H1 (cell line): ENCODE results near the gene NXPH1. TPM values are rescaled to one million over a fixed set of nuclear protein-coding genes. Genes with fewer than 3 reads are reported as not detected.
A peak's percentile ranks its signal among the peaks of the same experiment; 100 is the strongest.

Experiments
- CTCF ChIA-PET: fragments of 300-600 bp; sonication (Branson Sonifier 250); formaldehyde crosslinking; loops from one replicate; lab custom pipeline; 2021; ENCODE audit not compliant: partially characterized antibody; lab: Charles Lee
- POLR2A ChIA-PET: fragments of 300-600 bp; sonication (Branson Sonifier 250); formaldehyde crosslinking; loops from one replicate; lab custom pipeline; 2021; ENCODE audit warnings: inconsistent platforms; ENCODE audit not compliant: partially characterized antibody; lab: Charles Lee
- DNase-seq, 2 experiments: peaks; one replicate each; pipeline versions ENCODE4 v3.0.0 to v3.0.0-alpha.2; 2010 to 2022; ENCODE audit warnings: low spot score in 2 of 2, low read depth in 1 of 2, mixed read lengths in 1 of 2
- FAIRE-seq: peaks from 2 replicates; lab custom pipeline; 2011; peaks lifted over from hg19 to GRCh38; lab: Jason Lieb, UNC
- H2AFZ ChIP-seq: 2 replicates; pipeline ENCODE4 v1.8.1; 2012; ENCODE audit warnings: low read length, inconsistent platforms
- H2AK5ac ChIP-seq: 2 replicates; pipeline ENCODE4 v1.6.1; 2013; ENCODE audit warnings: low read depth, low read length
- H2BK120ac ChIP-seq: replicated peaks from 2 replicates; pipeline ENCODE3; 2013; ENCODE audit warnings: low read depth, low read length, inconsistent platforms
- H2BK12ac ChIP-seq: 2 replicates; pipeline ENCODE4 v1.6.1; 2013; ENCODE audit warnings: low read depth, low read length
- H2BK15ac ChIP-seq: 2 replicates; pipeline ENCODE4 v1.6.1; 2013; ENCODE audit warnings: low read length
- H2BK20ac ChIP-seq: 2 replicates; pipeline ENCODE4 v1.6.1; 2013; ENCODE audit warnings: low read length
- H2BK5ac ChIP-seq: 2 replicates; pipeline ENCODE4 v1.6.1; 2013; ENCODE audit warnings: low read depth, low read length
- H3K14ac ChIP-seq: 2 replicates; pipeline ENCODE4 v1.6.1; 2013; ENCODE audit warnings: inconsistent platforms; ENCODE audit not compliant: insufficient read length
- H3K18ac ChIP-seq: 2 replicates; pipeline ENCODE4 v1.6.1; 2013; ENCODE audit warnings: low read length; ENCODE audit errors: extremely low read depth
- H3K23ac ChIP-seq: 2 replicates; pipeline ENCODE4 v1.6.1; 2013; ENCODE audit warnings: inconsistent platforms; ENCODE audit not compliant: insufficient read length
- H3K23me2 ChIP-seq: 2 replicates; pipeline ENCODE4 v1.6.1; 2013; ENCODE audit warnings: low read depth, low read length
- H3K27ac ChIP-seq: 2 replicates; pipeline ENCODE4 v1.6.1; 2011; ENCODE audit warnings: low read depth, low read length, inconsistent platforms
- H3K27me3 ChIP-seq, 4 experiments: replicated peaks in 1 of 4; 1 replicate in 1 of 4; 2 replicates in 3 of 4; pipeline versions ENCODE4 v1.6.1 to v1.8.1; 2011 to 2013; ENCODE audit warnings: low read length in 3 of 4, mild to moderate bottlenecking in 3 of 4, inconsistent platforms in 2 of 4, mixed read lengths in 2 of 4, moderate library complexity in 1 of 4; ENCODE audit not compliant: control insufficient read depth in 3 of 4, insufficient read depth in 3 of 4; ENCODE audit errors: extremely low read depth in 1 of 4
- H3K36me3 ChIP-seq, 4 experiments: 2 replicates each; pipeline versions ENCODE4 v1.6.1 to v1.8.1; 2011 to 2013; ENCODE audit warnings: mild to moderate bottlenecking in 4 of 4, low read length in 3 of 4, moderate library complexity in 2 of 4, control low read depth in 1 of 4, inconsistent platforms in 1 of 4; ENCODE audit not compliant: insufficient read depth in 4 of 4, control insufficient read depth in 2 of 4
- H3K4ac ChIP-seq: replicated peaks from 2 replicates; pipeline ENCODE3; 2013; ENCODE audit warnings: low read length, low read depth, mixed read lengths, inconsistent platforms; ENCODE audit not compliant: insufficient read length
- H3K4me1 ChIP-seq, 4 experiments: replicated peaks in 1 of 4; 1 replicate in 1 of 4; 2 replicates in 3 of 4; pipeline versions ENCODE4 v1.6.1 to v1.8.1; 2011 to 2013; ENCODE audit warnings: low read length in 3 of 4, inconsistent platforms in 2 of 4, mixed read lengths in 1 of 4; ENCODE audit not compliant: insufficient read depth in 4 of 4, control insufficient read depth in 3 of 4
- H3K4me2 ChIP-seq, 2 experiments: 2 replicates each; pipeline versions ENCODE4 v1.6.1 to v1.8.1; 2011 to 2013; ENCODE audit warnings: low read depth in 2 of 2, low read length in 2 of 2, control low read depth in 1 of 2, inconsistent platforms in 1 of 2, mild to moderate bottlenecking in 1 of 2; ENCODE audit not compliant: insufficient read depth in 1 of 2
- H3K4me3 ChIP-seq, 4 experiments: fragments of 200-600, 300-600 bp in 1 of 4; sonication (generic), shearing (Covaris generic), sonication (Bioruptor Twin) in 1 of 4; 2 replicates each; pipeline versions ENCODE4 v1.5.1 to v1.8.1; 2011 to 2016; ENCODE audit warnings: low read length in 4 of 4, low read depth in 3 of 4, control low read depth in 2 of 4, inconsistent platforms in 2 of 4, mild to moderate bottlenecking in 2 of 4, mixed read lengths in 1 of 4, moderate library complexity in 1 of 4; ENCODE audit not compliant: insufficient read depth in 2 of 4; ENCODE audit errors: extremely low read depth in 1 of 4
- H3K56ac ChIP-seq: replicated peaks from 2 replicates; pipeline ENCODE3; 2013; ENCODE audit warnings: low read depth, mild to moderate bottlenecking, mixed read lengths, low read length, inconsistent platforms; ENCODE audit not compliant: insufficient read length
- H3K79me1 ChIP-seq: 2 replicates; pipeline ENCODE4 v1.6.1; 2013; ENCODE audit warnings: low read depth, low read length, control low read depth
- H3K79me2 ChIP-seq, 2 experiments: 2 replicates each; pipeline versions ENCODE4 v1.6.1 to v1.8.1; 2012 to 2013; ENCODE audit warnings: low read length in 2 of 2, mild to moderate bottlenecking in 2 of 2, inconsistent platforms in 1 of 2; ENCODE audit not compliant: insufficient read depth in 2 of 2, control insufficient read depth in 1 of 2
- H3K9ac ChIP-seq, 4 experiments: replicated peaks in 1 of 4; 1 replicate in 1 of 4; 2 replicates in 3 of 4; pipeline versions ENCODE4 v1.6.1 to v1.8.1; 2011 to 2013; ENCODE audit warnings: low read depth in 3 of 4, low read length in 3 of 4, control low read depth in 2 of 4, mild to moderate bottlenecking in 2 of 4, moderate library complexity in 2 of 4, inconsistent platforms in 1 of 4; ENCODE audit errors: extremely low read depth in 1 of 4
- H3K9me3 ChIP-seq, 2 experiments: 2 replicates each; pipeline versions ENCODE4 v1.6.1 to v1.8.1; 2012 to 2013; ENCODE audit warnings: mild to moderate bottlenecking in 2 of 2, moderate library complexity in 2 of 2, control low read depth in 1 of 2, inconsistent platforms in 1 of 2, low read depth in 1 of 2, low read length in 1 of 2, mixed read lengths in 1 of 2; ENCODE audit not compliant: insufficient read depth in 2 of 2
- H4K20me1 ChIP-seq, 2 experiments: replicated peaks in 1 of 2; 2 replicates each; pipeline versions ENCODE3 to v1.8.1; 2011 to 2013; ENCODE audit warnings: inconsistent platforms in 2 of 2, low read length in 2 of 2, mild to moderate bottlenecking in 1 of 2; ENCODE audit not compliant: insufficient read depth in 2 of 2, control insufficient read depth in 1 of 2
- H4K5ac ChIP-seq: 2 replicates; pipeline ENCODE4 v1.6.1; 2013; ENCODE audit warnings: low read length, low read depth, mixed read lengths, inconsistent platforms; ENCODE audit not compliant: insufficient read length
- H4K8ac ChIP-seq: 2 replicates; pipeline ENCODE4 v1.8.0; 2013; ENCODE audit warnings: mild to moderate bottlenecking, moderate library complexity, low read length, inconsistent platforms; ENCODE audit not compliant: insufficient read depth; ENCODE audit errors: extremely low read depth
- H4K91ac ChIP-seq: replicated peaks from 2 replicates; pipeline ENCODE3; 2013; ENCODE audit warnings: low read length, mixed read lengths, inconsistent platforms; ENCODE audit not compliant: insufficient read length
- CEBPB ChIP-seq: IDR thresholded peaks from 2 replicates; pipeline ENCODE4 v1.6.1; 2012; ENCODE audit warnings: low read depth, low read length
- EZH2 ChIP-seq: fragments of 200-600 bp; sonication (generic); IDR thresholded peaks from 2 replicates; pipeline ENCODE4 v1.7.1; 2012; ENCODE audit warnings: low read depth, mild to moderate bottlenecking, moderate library complexity, low read length, inconsistent platforms; ENCODE audit not compliant: severe bottlenecking
- POLR2AphosphoS5 ChIP-seq: IDR thresholded peaks from 2 replicates; pipeline ENCODE4 v1.6.1; 2011; ENCODE audit warnings: low read depth, low read length
- SIN3A ChIP-seq, 2 experiments: IDR thresholded peaks in 1 of 2; conservative IDR thresholded peaks in 1 of 2; 2 replicates each; pipeline ENCODE4 v1.6.1; 2011 to 2012; ENCODE audit warnings: low read length in 2 of 2, improper control_type of control experiment in 1 of 2, low read depth in 1 of 2, mild to moderate bottlenecking in 1 of 2
- SIX5 ChIP-seq: IDR thresholded peaks from 2 replicates; pipeline ENCODE4 v1.6.1; 2011; ENCODE audit warnings: mild to moderate bottlenecking, low read depth, low read length
- SP1 ChIP-seq: IDR thresholded peaks from 2 replicates; pipeline ENCODE4 v1.6.1; 2011; ENCODE audit warnings: low read depth, low read length
- TAF7 ChIP-seq: optimal IDR thresholded peaks from 2 replicates; pipeline ENCODE3; 2011; ENCODE audit warnings: low read depth, mild to moderate bottlenecking, inconsistent platforms, low read length, moderate library complexity, borderline replicate concordance
- TEAD4 ChIP-seq: IDR thresholded peaks from 2 replicates; pipeline ENCODE4 v1.6.1; 2012; ENCODE audit warnings: low read depth, low read length, inconsistent platforms, mixed read lengths
- YY1 ChIP-seq: IDR thresholded peaks from 2 replicates; pipeline ENCODE4 v1.6.1; 2011; ENCODE audit warnings: low read depth, mild to moderate bottlenecking, low read length
- WGBS, 2 experiments: shearing (Covaris generic) in 1 of 2; methylation state at CpG; one replicate each; pipeline versions ENCODE4 v1.1.6 to v1.1.7; 2013 to 2015; ENCODE audit warnings: low lambda C conversion rate in 2 of 2, mixed read lengths in 2 of 2, inconsistent platforms in 1 of 2, low coverage in 1 of 2, missing lambda C conversion rate in 1 of 2; ENCODE audit not compliant: insufficient replicate concordance in 2 of 2, insufficient coverage in 1 of 2, insufficient read length in 1 of 2; ENCODE audit errors: extremely low coverage in 1 of 2, missing lambda C conversion rate in 1 of 2; 5-methylcytosine and 5-hydroxymethylcytosine counted together
- polyA plus RNA-seq, 7 experiments: library from polyadenylated mRNA; depleted of rRNA in 3 of 7; stranded (reverse) in 5 of 7; unstranded in 2 of 7; fragments of >200 nt in 5 of 7; fragments of 200-250 nt in 2 of 7; gene quantifications; 1 replicate in 5 of 7; 2 replicates in 1 of 7; 4 replicates in 1 of 7; pipeline versions ENCODE4 v1.2.1 to v1.2.3, GENCODE V29; 2011 to 2013; ENCODE audit warnings: missing spikeins in 2 of 7, mixed read lengths in 2 of 7
- total RNA-seq: library from RNA; stranded (reverse); fragmentation: NEBNext Ultra II Directional; extraction: Animal tissue kit (Norgen Biotek cat#: 25700); gene quantifications from 2 replicates; pipeline ENCODE4 v1.2.1, GENCODE V29; 2021
- TF ChIP-seq, protein P1 (sequence below): IDR thresholded peaks from 2 replicates; pipeline ENCODE4 v1.6.1; 2012; ENCODE audit warnings: inconsistent platforms
- TF ChIP-seq, protein P2 (sequence below), 3 experiments: IDR thresholded peaks; 1 replicate in 2 of 3; 2 replicates in 1 of 3; pipeline versions ENCODE4 v1.5.1 to v1.6.1; 2011; ENCODE audit warnings: low read length in 3 of 3, mild to moderate bottlenecking in 3 of 3, inconsistent platforms in 2 of 3, low read depth in 1 of 3, moderate library complexity in 1 of 3; ENCODE audit not compliant: insufficient read depth in 1 of 3; ENCODE audit errors: control extremely low read depth in 1 of 3

Gene NXPH1
- total and polyA plus RNA-seq, 2 of the 8 experiments (the other 6 are each of a cell fraction or from before 2014, with no cell fraction given) = 0.14 to 1.0 TPM

DNA sequence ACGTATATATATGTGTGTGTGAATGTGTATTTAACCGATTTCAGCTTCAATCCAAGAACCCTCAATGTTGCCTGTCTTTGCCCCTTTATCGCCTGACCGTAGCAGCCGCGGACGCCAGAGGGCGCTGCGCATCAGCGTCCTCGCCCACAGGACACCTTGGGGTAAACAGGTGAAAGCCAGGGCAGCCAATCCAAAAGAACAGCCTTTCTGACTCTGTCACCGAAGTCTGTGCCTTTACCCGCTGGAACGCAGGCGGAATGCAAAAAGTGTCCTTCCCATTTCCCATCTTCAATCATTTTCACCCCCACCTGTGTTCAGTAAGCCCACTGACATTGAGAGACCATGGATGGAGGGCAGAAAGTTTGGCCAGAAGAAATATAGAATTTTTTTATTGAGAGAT lies 3.6 kb downstream of the NXPH1 start:
- H2BK12ac ChIP-seq = 0 out of 2 replicates have a peak overlapping the region, but pooled peaks have one; percentile 52
- no peak overlapping the region for H3K18ac ChIP-seq
- no peak overlapping the region for H4K5ac ChIP-seq
- 2% methylated on average over 15 of the region's 15 CpGs; no CpG with 5 or more reads in 1 of the 2 experiments for WGBS, 2 experiments
- H3K36me3 ChIP-seq = no peaks in the 10 kb centered on the region
- DNase-seq = peak in 1 of 2 experiments; percentile 93
- H2BK5ac ChIP-seq = no peak overlapping the region
- no peak overlapping the region for H4K91ac ChIP-seq
- peaks cover 67 to 95% (median 90%) of the 10 kb centered on the region in 4 experiments for H3K27me3 ChIP-seq
- peaks cover 0 to 18% of the 10 kb centered on the region in 2 experiments for H4K20me1 ChIP-seq
- no peaks in the 10 kb centered on the region for H3K79me1 ChIP-seq
- no peak overlapping the region for H2AFZ ChIP-seq
- no peak overlapping the region for H3K9ac ChIP-seq
- H3K27ac ChIP-seq = no peak overlapping the region
- CTCF ChIA-PET = interaction anchor here (0.6 to 2.2 kb wide), 19 partner anchors 9 to 630 kb away, joined by 3 to 10 read pairs (median 3); no protein-coding TSS in a partner anchor
- H3K56ac ChIP-seq = no peak overlapping the region
- no peak overlapping the region for H2BK20ac ChIP-seq
- H3K9me3 ChIP-seq = no peaks in the 10 kb centered on the region
- H3K4me3 ChIP-seq = peak overlapping the region in 2 of 4 experiments; percentile 26 to 70; a peak in 4 of 8 replicates
- no peak overlapping the region for H3K14ac ChIP-seq
- H2AK5ac ChIP-seq = no peak overlapping the region
- H3K79me2 ChIP-seq = no peaks in the 10 kb centered on the region
- H3K4me2 ChIP-seq = peak overlapping the region; percentile 70 to 81
- H3K23ac ChIP-seq = no peak overlapping the region
- peaks cover 31% of the 10 kb centered on the region for H3K23me2 ChIP-seq
- H3K4ac ChIP-seq = no peak overlapping the region
- POLR2A ChIA-PET = no interaction called here
- H4K8ac ChIP-seq = no peak overlapping the region
- peaks cover 2 to 29% (median 12%) of the 10 kb centered on the region in 4 experiments; a peak in 6 of 7 replicates for H3K4me1 ChIP-seq
- peak; percentile 98 for FAIRE-seq
- peak overlapping the region; percentile 38; the same call in 1 of the 2 replicates for H2BK15ac ChIP-seq
- no peak overlapping the region for H2BK120ac ChIP-seq
- TF ChIP-seq, protein P1, sequence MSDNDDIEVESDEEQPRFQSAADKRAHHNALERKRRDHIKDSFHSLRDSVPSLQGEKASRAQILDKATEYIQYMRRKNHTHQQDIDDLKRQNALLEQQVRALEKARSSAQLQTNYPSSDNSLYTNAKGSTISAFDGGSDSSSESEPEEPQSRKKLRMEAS = peak; percentile 59; the same call in 1 of the 2 replicates
- TF ChIP-seq TEAD4 (peak; percentile 74), POLR2AphosphoS5 (no peak), TAF7 (peak; percentile 19), SP1 (peak; percentile 39; the same call in 1 of the 2 replicates), EZH2 (no peak), YY1 (peak; percentile 52; the same call in 1 of the 2 replicates), SIN3A (conservative IDR thresholded peaks at IDR 0.05 in 1 of 2, IDR thresholded peaks at IDR 0.05 in 1 of 2; ENCODE audit: low read depth in 1 of 2, low read length in 2 of 2) (peak; percentile 44 to 67; a peak in 1 of 4 replicates), SIX5 (no peak), CEBPB (no peak)
- TF ChIP-seq, protein P2, sequence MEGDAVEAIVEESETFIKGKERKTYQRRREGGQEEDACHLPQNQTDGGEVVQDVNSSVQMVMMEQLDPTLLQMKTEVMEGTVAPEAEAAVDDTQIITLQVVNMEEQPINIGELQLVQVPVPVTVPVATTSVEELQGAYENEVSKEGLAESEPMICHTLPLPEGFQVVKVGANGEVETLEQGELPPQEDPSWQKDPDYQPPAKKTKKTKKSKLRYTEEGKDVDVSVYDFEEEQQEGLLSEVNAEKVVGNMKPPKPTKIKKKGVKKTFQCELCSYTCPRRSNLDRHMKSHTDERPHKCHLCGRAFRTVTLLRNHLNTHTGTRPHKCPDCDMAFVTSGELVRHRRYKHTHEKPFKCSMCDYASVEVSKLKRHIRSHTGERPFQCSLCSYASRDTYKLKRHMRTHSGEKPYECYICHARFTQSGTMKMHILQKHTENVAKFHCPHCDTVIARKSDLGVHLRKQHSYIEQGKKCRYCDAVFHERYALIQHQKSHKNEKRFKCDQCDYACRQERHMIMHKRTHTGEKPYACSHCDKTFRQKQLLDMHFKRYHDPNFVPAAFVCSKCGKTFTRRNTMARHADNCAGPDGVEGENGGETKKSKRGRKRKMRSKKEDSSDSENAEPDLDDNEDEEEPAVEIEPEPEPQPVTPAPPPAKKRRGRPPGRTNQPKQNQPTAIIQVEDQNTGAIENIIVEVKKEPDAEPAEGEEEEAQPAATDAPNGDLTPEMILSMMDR (IDR thresholded peaks at IDR 0.05; ENCODE audit: control extremely low read depth in 1 of 3, insufficient read depth in 1 of 3, low read depth in 1 of 3, low read length in 3 of 3) = peak; percentile 91 to 98 (median 96)
